ENCODE results near the gene GHRH. TPM values are rescaled to one million over a fixed set of nuclear protein-coding genes. Genes with fewer than 3 reads are reported as not detected.

GHRH gene
- total and polyA plus RNA-seq, 4 donors: not detected

- TF ChIP-seq CTCF (IDR thresholded peaks at IDR 0.05; ENCODE audit: control extremely low read depth, extremely low read depth): no peak
- ATAC-seq (ENCODE audit: insufficient read depth, low FRiP score) (no peak), DNase-seq (no peak)
- H3K9ac ChIP-seq (ENCODE audit: insufficient read depth in 1 of 2, low read length in 2 of 2): no peak overlapping the region
- no peak overlapping the region for H3K27ac ChIP-seq (ENCODE audit: low read depth in 1 of 2, low read length in 1 of 2)
- no peak overlapping the region for H3K4me3 ChIP-seq
- H3K36me3 ChIP-seq (ENCODE audit: control insufficient read depth in 4 of 4, insufficient read depth in 4 of 4, low read length in 4 of 4): peaks cover 10 to 34% (median 26%) of the 10 kb centered on the region in 4 donors
- peaks cover 0 to 18% (median 12%) of the 10 kb centered on the region in 5 donors for H3K4me1 ChIP-seq (ENCODE audit: control insufficient read depth in 5 of 5, insufficient read depth in 5 of 5, low read length in 5 of 5)
- H3K9me3 ChIP-seq (ENCODE audit: control insufficient read depth in 4 of 4, insufficient read depth in 3 of 4, low read length in 3 of 4): no peaks in the 10 kb centered on the region
- WGBS, 2 donors: 88 to 96% methylated on average over 6 of the region's 6 CpGs
- no peaks in the 10 kb centered on the region for H3K27me3 ChIP-seq (ENCODE audit: control insufficient read depth in 3 of 3, insufficient read depth in 3 of 3, low read length in 2 of 3)
Observed at GRCh38 chr20:37305079-37305478, 43.5 kb upstream of the GHRH start.

- H3K9me3 ChIP-seq (ENCODE audit: control insufficient read depth in 4 of 4, insufficient read depth in 3 of 4, low read length in 3 of 4): no peaks in the 10 kb centered on the region
- DNase-seq (no peak), ATAC-seq (ENCODE audit: insufficient read depth, low FRiP score) (no peak)
- no peak overlapping the region for H3K4me3 ChIP-seq
- TF ChIP-seq CTCF (IDR thresholded peaks at IDR 0.05; ENCODE audit: control extremely low read depth, extremely low read depth): no peak
- 83 to 86% methylated on average over 4 of the region's 4 CpGs for WGBS, 2 donors
- H3K4me1 ChIP-seq (ENCODE audit: control insufficient read depth in 5 of 5, insufficient read depth in 5 of 5, low read length in 5 of 5): peaks cover 0 to 25% (median 8%) of the 10 kb centered on the region in 5 donors
- no peaks in the 10 kb centered on the region for H3K27me3 ChIP-seq (ENCODE audit: control insufficient read depth in 3 of 3, insufficient read depth in 3 of 3, low read length in 2 of 3)
- H3K36me3 ChIP-seq (ENCODE audit: control insufficient read depth in 4 of 4, insufficient read depth in 4 of 4, low read length in 4 of 4): peaks cover 10 to 30% (median 24%) of the 10 kb centered on the region in 4 donors
- H3K27ac ChIP-seq (ENCODE audit: low read depth in 1 of 2, low read length in 1 of 2): peak overlapping the region in 1 of 2 donors; percentile 19
- no peak overlapping the region for H3K9ac ChIP-seq (ENCODE audit: insufficient read depth in 1 of 2, low read length in 2 of 2)
Observed at GRCh38 chr20:37303637-37304036, 42.0 kb upstream of the GHRH start.

- Histone ChIP-seq H3K9ac (ENCODE audit: insufficient read depth in 1 of 2, low read length in 2 of 2) (no peak overlapping the region), H3K36me3 (ENCODE audit: control insufficient read depth in 4 of 4, insufficient read depth in 4 of 4, low read length in 4 of 4) (peaks cover 10 to 28% (median 21%) of the 10 kb centered on the region in 4 donors), H3K27me3 (ENCODE audit: control insufficient read depth in 3 of 3, insufficient read depth in 3 of 3, low read length in 2 of 3) (no peaks in the 10 kb centered on the region), H3K9me3 (ENCODE audit: control insufficient read depth in 4 of 4, insufficient read depth in 3 of 4, low read length in 3 of 4) (no peaks in the 10 kb centered on the region), H3K27ac (ENCODE audit: low read depth in 1 of 2, low read length in 1 of 2) (no peak overlapping the region), H3K4me1 (ENCODE audit: control insufficient read depth in 5 of 5, insufficient read depth in 5 of 5, low read length in 5 of 5) (peaks cover 0 to 25% (median 8%) of the 10 kb centered on the region in 5 donors), H3K4me3 (no peak overlapping the region)
- 93 to 98% methylated on average over 2 of the region's 2 CpGs for WGBS, 2 donors
- no peak for TF ChIP-seq CTCF (IDR thresholded peaks at IDR 0.05; ENCODE audit: control extremely low read depth, extremely low read depth)
- ATAC-seq (ENCODE audit: insufficient read depth, low FRiP score) (no peak), DNase-seq (no peak)
Observed at GRCh38 chr20:37302981-37303380, 41.4 kb upstream of the GHRH start.

- no peak for DNase-seq
- Histone ChIP-seq H3K4me3 (no peak overlapping the region), H3K9me3 (ENCODE audit: control insufficient read depth in 4 of 4, insufficient read depth in 3 of 4, low read length in 3 of 4) (no peaks in the 10 kb centered on the region), H3K9ac (ENCODE audit: insufficient read depth in 1 of 2, low read length in 2 of 2) (no peak overlapping the region), H3K27ac (ENCODE audit: low read depth in 1 of 2, low read length in 1 of 2) (no peak overlapping the region), H3K36me3 (ENCODE audit: control insufficient read depth in 4 of 4, insufficient read depth in 4 of 4, low read length in 4 of 4) (peaks cover 10 to 28% (median 18%) of the 10 kb centered on the region in 4 donors), H3K27me3 (ENCODE audit: control insufficient read depth in 3 of 3, insufficient read depth in 3 of 3, low read length in 2 of 3) (no peaks in the 10 kb centered on the region), H3K4me1 (ENCODE audit: control insufficient read depth in 5 of 5, insufficient read depth in 5 of 5, low read length in 5 of 5) (peaks cover 0 to 23% (median 8%) of the 10 kb centered on the region in 5 donors)
- no peak for TF ChIP-seq CTCF (IDR thresholded peaks at IDR 0.05; ENCODE audit: control extremely low read depth, extremely low read depth)
- ATAC-seq (ENCODE audit: insufficient read depth, low FRiP score): no peak
- WGBS, 2 donors: 94 to 96% methylated on average over 3 of the region's 3 CpGs
Observed at GRCh38 chr20:37301558-37301957, 39.9 kb upstream of the GHRH start.

Data from lung (tissue), 12 donors.